HG03039 (cell line): Measurements from ENCODE around the gene GMPPA.

Experiments
- ATAC-seq: cut with Tn5 transposase; IDR thresholded peaks from one replicate; pipeline ENCODE4 v1.9.1; 2021; ENCODE audit warnings: mild to moderate bottlenecking, moderate library complexity; ENCODE audit not compliant: unreplicated experiment

The GMPPA gene

GRCh38 chr2:219501849-219502248 lies 3.2 kb downstream of the GMPPA start:
- ATAC-seq, result no peak

GRCh38 chr2:219502618-219503017 lies 3.9 kb downstream of the GMPPA start:
- no peak for ATAC-seq

- ATAC-seq, result no peak
Measured at GRCh38 chr2:219505585-219505984, 6.9 kb downstream of the GMPPA start.

- ATAC-seq, result no peak
Measured at GRCh38 chr2:219506153-219506801, 7.6 kb downstream of the GMPPA start.

GRCh38 chr2:219506802-219507526 lies 8.3 kb downstream of the GMPPA start:
- ATAC-seq, result no peak

GRCh38 chr2:219507581-219508443 lies 9.1 kb downstream of the GMPPA start:
- no peak for ATAC-seq

GRCh38 chr2:219508444-219508734 lies 9.7 kb downstream of the GMPPA start:
- no peak for ATAC-seq

GRCh38 chr2:219508971-219509779 lies 10.5 kb downstream of the GMPPA start:
- no peak for ATAC-seq

GRCh38 chr2:219509780-219510511 lies 11.3 kb downstream of the GMPPA start:
- no peak for ATAC-seq

GRCh38 chr2:219510512-219511135 lies 11.9 kb downstream of the GMPPA start:
- no peak for ATAC-seq

- no peak for ATAC-seq
Measured at GRCh38 chr2:219511547-219512325, 13.0 kb downstream of the GMPPA start.

GRCh38 chr2:219512524-219513216 lies 14.0 kb downstream of the GMPPA start:
- no peak for ATAC-seq

GRCh38 chr2:219513787-219514186 lies 15.1 kb downstream of the GMPPA start:
- ATAC-seq, result no peak

GRCh38 chr2:219514196-219514761 lies 15.6 kb downstream of the GMPPA start, which contains the start of gene ASIC4:
Gene ASIC4, plus strand, starts transcription at chr2:219514482. Its CDS starts 243 bp downstream, at chr2:219514725.
- no peak for ATAC-seq

- no peak for ATAC-seq
Measured at GRCh38 chr2:219514836-219515235, 16.1 kb downstream of the GMPPA start.

GRCh38 chr2:219515874-219516629 lies 17.4 kb downstream of the GMPPA start:
- no peak for ATAC-seq

GRCh38 chr2:219516888-219517287 lies 18.2 kb downstream of the GMPPA start:
- ATAC-seq, result no peak
